Stimulated activated CD8-positive, alpha-beta memory T cell treated with anti-CD3 and anti-CD28 coated beads, Interleukin-2, amount 100 ng/mL, for 48 hours (primary cell): ENCODE data around the gene CACNA1C.
"Not testable (repeated sequence)": the region's sequence is repeated elsewhere in the genome, so short reads cannot be mapped to it uniquely, and the experiment has no call there.

Experiments used
- DNase-seq, 2 donors: peaks; one replicate each; pipeline ENCODE4 v3.0.0-alpha.2; 2020; ENCODE audit warnings: low read depth in 2 of 2

CACNA1C gene

GRCh38 chr12:2669560-2669959, 616.8 kb downstream of the CACNA1C start:
- no peak for DNase-seq

DNA sequence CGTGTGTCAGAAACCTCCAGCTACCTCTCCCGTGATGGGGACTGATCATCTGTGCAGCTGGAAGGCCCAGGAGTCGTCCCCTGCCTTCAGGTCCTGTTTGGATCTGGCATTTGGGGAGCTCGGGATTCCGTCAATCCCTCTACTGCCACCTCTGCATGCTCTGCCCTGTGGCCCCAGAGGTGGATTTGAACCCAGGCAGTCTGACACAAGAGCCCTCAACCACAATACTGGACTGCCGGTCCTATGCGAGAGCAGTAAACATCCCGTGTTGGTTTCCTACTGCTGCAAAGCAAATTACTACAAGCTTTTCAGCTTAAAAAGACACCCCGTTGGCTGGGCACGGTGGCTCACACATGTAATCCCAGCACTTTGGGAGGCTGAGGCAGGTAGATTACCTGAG, 620.1 kb downstream of the CACNA1C start:
- DNase-seq: no peak

DNA sequence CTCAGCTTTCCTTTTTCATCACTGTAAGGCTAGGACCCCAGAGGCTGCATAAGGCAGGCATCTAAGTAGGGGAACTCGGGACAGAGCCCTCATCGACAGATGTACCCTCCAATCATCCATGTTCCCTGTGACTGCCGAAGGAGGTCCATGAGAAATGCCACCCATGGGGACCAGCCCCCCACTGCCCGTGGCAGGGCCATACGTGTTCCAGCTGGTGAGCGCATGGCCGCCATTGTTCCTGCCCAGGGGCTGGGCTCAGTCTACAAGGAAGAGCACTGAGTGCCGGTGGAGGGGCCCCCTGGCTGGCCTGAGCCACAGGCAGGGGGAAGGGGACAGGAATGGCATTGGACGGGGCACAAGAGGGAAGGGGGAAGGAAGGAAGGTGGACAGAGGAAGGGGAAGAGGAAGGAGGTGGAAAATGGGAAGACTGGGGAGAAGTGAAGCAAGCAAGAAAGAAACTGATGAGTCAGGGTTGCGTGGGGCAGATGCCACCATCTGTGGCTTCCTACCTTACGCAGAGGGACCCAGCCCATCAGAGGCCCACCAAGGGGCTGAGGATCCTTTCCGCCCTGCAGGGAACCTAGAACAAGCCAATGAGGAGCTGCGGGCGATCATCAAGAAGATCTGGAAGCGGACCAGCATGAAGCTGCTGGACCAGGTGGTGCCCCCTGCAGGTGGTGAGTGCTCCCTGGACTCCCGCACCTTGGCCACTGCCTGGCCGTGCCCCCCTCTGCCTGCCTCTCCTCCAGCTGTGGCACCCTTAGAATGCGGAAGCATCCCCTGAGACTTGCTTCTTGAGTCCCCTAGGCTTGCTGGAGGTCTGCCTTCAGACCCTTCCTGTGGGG, 621.4 kb downstream of the CACNA1C start:
- no peak for DNase-seq

- DNase-seq: no peak
These were observed 623.0 kb downstream of the CACNA1C start for GRCh38 chr12:2675776-2676175.

GRCh38 chr12:2677142-2677880, 624.5 kb downstream of the CACNA1C start:
- DNase-seq: no peak

DNA sequence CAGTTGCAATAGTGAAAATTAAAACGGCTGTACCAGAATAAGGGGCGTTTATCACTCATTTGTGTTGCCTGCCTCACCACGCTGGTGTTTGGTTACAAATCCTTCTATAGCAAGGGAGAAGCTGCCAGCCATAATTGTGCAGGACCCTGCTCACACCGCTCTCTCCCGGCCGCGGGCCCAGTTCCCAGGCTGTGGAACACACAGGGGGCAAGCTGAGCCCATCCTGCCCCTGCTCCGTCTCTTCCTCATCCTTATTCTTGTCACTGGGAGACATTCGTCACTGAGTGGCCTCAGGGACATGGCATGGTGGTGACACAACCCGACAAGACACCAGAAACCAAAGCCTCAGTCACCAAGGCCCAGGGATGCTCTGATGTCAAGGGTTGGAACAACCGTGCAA, 625.6 kb downstream of the CACNA1C start:
- no peak for DNase-seq

- no peak for DNase-seq
These were observed 626.5 kb downstream of the CACNA1C start for GRCh38 chr12:2679068-2679815.

- DNase-seq: no peak
These were observed 627.3 kb downstream of the CACNA1C start for GRCh38 chr12:2679816-2680675.

- no peak for DNase-seq
These were observed 627.9 kb downstream of the CACNA1C start for GRCh38 chr12:2680676-2681039.

DNA sequence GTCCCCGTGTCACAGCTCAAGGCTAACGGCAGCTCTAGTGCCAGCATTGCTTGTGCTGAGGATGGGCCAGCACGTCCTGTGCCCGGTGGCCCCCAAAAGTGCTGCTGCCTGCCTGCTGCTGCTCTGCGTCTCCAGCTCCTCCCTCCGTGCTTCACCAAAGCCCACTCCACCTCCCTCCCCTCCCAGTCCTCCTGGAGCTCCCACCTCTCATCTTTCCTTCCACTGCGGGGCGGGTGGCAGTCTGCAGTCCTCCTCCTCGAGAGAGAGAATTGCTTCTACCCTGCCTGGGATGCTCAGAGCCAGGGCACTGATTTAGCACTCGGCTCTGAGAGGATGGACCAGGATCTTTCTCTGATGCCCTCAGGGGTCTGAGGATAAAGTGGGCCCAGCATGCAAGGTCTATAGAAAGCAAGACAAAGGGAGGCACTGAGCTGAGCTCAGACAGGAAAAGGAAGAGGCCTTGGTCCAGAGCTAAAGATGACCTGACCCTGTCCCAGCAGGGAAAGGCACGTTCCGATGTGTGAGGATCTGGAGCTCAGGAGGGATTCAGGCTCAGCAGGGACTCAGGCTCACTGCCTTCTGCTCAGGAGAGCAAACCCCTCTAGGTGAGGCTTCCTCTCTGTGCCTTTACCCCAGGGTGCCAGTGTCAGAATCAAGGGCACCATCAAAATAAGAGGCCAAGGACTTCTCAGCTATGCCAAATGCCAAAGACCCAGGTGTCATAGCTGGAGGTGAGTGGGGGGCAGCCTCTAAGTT, 628.8 kb downstream of the CACNA1C start:
- no peak for DNase-seq

DNA sequence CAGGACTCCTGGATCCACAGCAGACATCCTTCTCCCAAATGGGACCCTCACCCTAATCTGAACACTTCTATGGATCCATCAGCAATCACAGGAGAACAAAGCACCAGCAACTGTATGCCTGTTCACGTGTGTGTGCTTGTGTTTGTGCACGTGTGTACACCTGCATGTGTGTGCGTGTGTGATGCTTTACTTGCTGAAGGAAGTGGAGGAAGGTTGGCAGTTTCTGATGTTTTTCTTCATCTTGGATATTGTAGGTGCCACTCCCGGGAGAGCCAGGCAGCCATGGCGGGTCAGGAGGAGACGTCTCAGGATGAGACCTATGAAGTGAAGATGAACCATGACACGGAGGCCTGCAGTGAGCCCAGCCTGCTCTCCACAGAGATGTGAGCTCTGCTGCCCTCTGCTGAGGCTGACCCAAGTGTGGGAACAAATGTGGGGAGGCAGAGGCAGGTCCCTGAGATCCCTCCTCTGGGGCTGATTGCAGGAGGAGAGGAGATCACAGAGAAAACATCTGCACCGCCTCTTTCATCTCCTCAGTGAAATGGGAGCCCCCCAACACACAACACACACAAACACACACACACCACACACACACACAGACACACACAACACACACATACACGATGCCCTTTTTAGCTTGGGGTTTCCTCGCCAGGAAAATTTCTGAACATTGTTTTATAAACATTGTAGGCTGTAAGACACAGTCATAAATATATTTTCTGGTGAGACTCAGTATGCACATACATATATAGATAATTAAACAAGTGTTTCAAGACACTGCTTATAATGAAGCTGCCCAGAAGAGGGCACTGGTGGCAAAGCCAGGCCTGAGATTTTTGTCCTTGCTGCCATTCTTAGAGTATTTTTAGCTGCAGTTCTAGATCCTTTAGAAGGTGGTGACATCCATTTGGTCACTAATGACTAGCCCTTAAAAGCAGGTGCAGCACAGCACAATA, 629.8 kb downstream of the CACNA1C start:
- DNase-seq: no peak

- no peak for DNase-seq
These were observed 630.7 kb downstream of the CACNA1C start for GRCh38 chr12:2683283-2684025.

DNA sequence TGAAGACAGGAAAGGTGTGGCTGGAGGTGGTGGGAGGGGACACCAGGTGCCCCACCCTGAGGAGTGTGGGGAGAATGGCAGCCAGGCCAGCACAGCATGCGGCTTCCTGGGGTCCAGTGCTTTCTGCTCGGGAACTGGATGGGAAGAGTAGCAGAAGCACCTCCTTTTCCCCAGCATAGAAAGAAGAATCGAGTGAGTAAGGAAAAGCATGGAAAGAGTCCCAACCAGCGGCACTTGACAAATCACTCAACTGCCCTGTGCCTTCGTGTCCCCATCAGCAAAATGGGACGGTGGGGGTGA, 631.2 kb downstream of the CACNA1C start:
- not testable (repeated sequence) for DNase-seq

GRCh38 chr12:2685620-2686279, 633.0 kb downstream of the CACNA1C start:
- DNase-seq: not testable (repeated sequence)

- no peak for DNase-seq
These were observed 633.5 kb downstream of the CACNA1C start for GRCh38 chr12:2686280-2686646.

GRCh38 chr12:2687058-2687457, 634.3 kb downstream of the CACNA1C start:
- no peak for DNase-seq

DNA sequence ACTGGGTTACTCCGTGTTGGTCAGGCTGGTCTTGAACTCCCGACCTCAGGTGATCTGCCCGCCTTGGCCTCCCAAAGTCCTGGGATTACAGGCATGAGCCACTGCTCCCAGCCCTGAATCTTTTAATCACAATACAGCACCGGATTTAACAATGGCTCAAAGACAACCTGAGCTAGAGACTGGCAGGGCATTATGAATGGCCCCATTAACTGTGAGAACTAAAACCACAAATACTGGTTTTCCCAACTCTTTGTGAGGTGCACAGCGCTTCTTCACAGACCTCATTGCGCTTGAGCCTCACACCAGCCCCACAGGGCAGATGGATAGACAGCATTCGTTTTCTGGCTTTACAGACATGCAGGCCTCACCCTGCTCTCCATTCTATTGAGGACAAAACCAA, 634.9 kb downstream of the CACNA1C start:
- no peak for DNase-seq

GRCh38 chr12:2688381-2688931, 635.7 kb downstream of the CACNA1C start:
- no peak for DNase-seq
